GM12878 (cell line): ENCODE results near the gene ALG8.

ENCODE experiments used
- CTCF ChIP-seq, 3 experiments: IDR thresholded peaks in 2 of 3; conservative IDR thresholded peaks in 1 of 3; 2 replicates each; pipeline ENCODE4 v1.5.1; 2011; ENCODE audit warnings: low read depth in 3 of 3, low read length in 3 of 3, mild to moderate bottlenecking in 3 of 3, control low read depth in 2 of 3, moderate library complexity in 2 of 3, inconsistent platforms in 1 of 3, mixed read lengths in 1 of 3; ENCODE audit not compliant: control insufficient read depth in 2 of 3, insufficient read depth in 1 of 3; ENCODE audit errors: extremely low read depth in 1 of 3
- POLR2AphosphoS5 ChIP-seq: IDR thresholded peaks from 2 replicates; pipeline ENCODE4 v1.6.1; 2011; ENCODE audit warnings: mild to moderate bottlenecking, low read length, inconsistent platforms
- TBL1XR1 ChIP-seq: IDR thresholded peaks from 2 replicates; pipeline ENCODE4 v1.6.1; 2012; ENCODE audit warnings: low read depth, low read length, improper control_type of control experiment

- TF ChIP-seq CTCF (IDR thresholded peaks at IDR 0.05 in 2 of 3, conservative IDR thresholded peaks at IDR 0.05 in 1 of 3; ENCODE audit: control insufficient read depth in 2 of 3, extremely low read depth in 1 of 3, insufficient read depth in 1 of 3, low read depth in 3 of 3, low read length in 3 of 3): no peak
- no peak for TF ChIP-seq TBL1XR1
- no peak for TF ChIP-seq POLR2AphosphoS5
Measured at GRCh38 chr11:78160557-78160956, 21.1 kb upstream of the ALG8 start.
